DMS53 treated with DMSO at 0.1 percent for 48 hours (cell line): ENCODE measurements around the gene ERFL.

Experiments used
- DNase-seq: peaks from one replicate; lab custom pipeline; 2025; ENCODE audit not compliant: unreplicated experiment; lab: John Stamatoyannopoulos, UW

The ERFL gene

GRCh38 chr19:41927497-41928192, 604 bp downstream of the ERFL start:
- no peak for DNase-seq

- DNase-seq = no peak
Measured at GRCh38 chr19:41926763-41927496, 1.3 kb downstream of the ERFL start.

GRCh38 chr19:41926028-41926762, 2.1 kb downstream of the ERFL start:
- no peak for DNase-seq

GRCh38 chr19:41925208-41926003, 2.8 kb downstream of the ERFL start:
- peak; percentile 61 for DNase-seq

GRCh38 chr19:41924151-41925145, 3.8 kb downstream of the ERFL start:
- DNase-seq = no peak

GRCh38 chr19:41923045-41923788, 5.0 kb downstream of the ERFL start:
- DNase-seq = no peak

- DNase-seq = no peak
Measured at GRCh38 chr19:41922585-41922984, 5.7 kb downstream of the ERFL start.

GRCh38 chr19:41921577-41922576, 6.4 kb downstream of the ERFL start:
- no peak for DNase-seq

- no peak for DNase-seq
Measured at GRCh38 chr19:41920882-41921576, 7.2 kb downstream of the ERFL start.

- no peak for DNase-seq
Measured at GRCh38 chr19:41919948-41920712, 8.1 kb downstream of the ERFL start.

GRCh38 chr19:41918653-41919244, 9.5 kb downstream of the ERFL start:
- DNase-seq = no peak

- no peak for DNase-seq
Measured at GRCh38 chr19:41918095-41918494, 10.2 kb downstream of the ERFL start.

GRCh38 chr19:41917676-41918075, 10.6 kb downstream of the ERFL start:
- DNase-seq = no peak

GRCh38 chr19:41915776-41916414, 12.4 kb downstream of the ERFL start:
- DNase-seq = no peak

GRCh38 chr19:41915021-41915775, 13.1 kb downstream of the ERFL start:
- no peak for DNase-seq
